Esophagus squamous epithelium (tissue), 5 donors: ENCODE measurements around the gene SPRYD3. TPM values are rescaled to one million over a fixed set of nuclear protein-coding genes. Genes with fewer than 3 reads are reported as not detected.

Experiments used
- DNase-seq: peaks from one replicate; lab custom pipeline; 2025; lab: John Stamatoyannopoulos, UW
- H3K27ac ChIP-seq, 4 donors: fragments of 200-600 bp; sonication (generic); one replicate each; pipeline ENCODE4 v1.5.1; 2016 to 2019; ENCODE audit warnings: mild to moderate bottlenecking in 1 of 4
- H3K27me3 ChIP-seq, 4 donors: fragments of 200-600 bp; sonication (generic); 1 replicate in 3 of 4; 2 replicates in 1 of 4; pipeline versions ENCODE4 v1.5.1 to v1.6.0; 2017 to 2021; ENCODE audit warnings: antibody characterized with exemption in 1 of 4
- H3K36me3 ChIP-seq, 3 donors: fragments of 200-600 bp; sonication (generic); one replicate each; pipeline ENCODE4 v1.5.1; 2016 to 2019
- H3K4me1 ChIP-seq, 3 donors: fragments of 200-600 bp; sonication (generic); one replicate each; pipeline ENCODE4 v1.5.1; 2017 to 2019
- H3K4me3 ChIP-seq, 4 donors: fragments of 200-600 bp; sonication (generic); 1 replicate in 3 of 4; 2 replicates in 1 of 4; pipeline ENCODE4 v1.5.1; 2016 to 2019; ENCODE audit warnings: mild to moderate bottlenecking in 2 of 4, moderate library complexity in 1 of 4
- H3K9me3 ChIP-seq, 3 donors: fragments of 200-600 bp; sonication (generic); one replicate each; pipeline ENCODE4 v1.5.1; 2016 to 2019
- CTCF ChIP-seq, 6 experiments: fragments of 450-650 bp in 4 of 6; fragments of 200-600 bp in 2 of 6; sonication (generic) in 2 of 6; IDR thresholded peaks; one replicate each; pipeline ENCODE4 v1.5.1; 2016 to 2019; ENCODE audit warnings: antibody characterized with exemption in 6 of 6, mild to moderate bottlenecking in 4 of 6, moderate library complexity in 4 of 6
- POLR2A ChIP-seq, 4 donors: fragments of 450-650 bp; IDR thresholded peaks; one replicate each; pipeline ENCODE4 v1.6.1; 2017; ENCODE audit warnings: antibody characterized with exemption in 4 of 4, mild to moderate bottlenecking in 4 of 4, moderate library complexity in 3 of 4
- WGBS, 2 donors: methylation state at CpG; one replicate each; pipeline ENCODE4 v1.1.5; 2018; 5-methylcytosine and 5-hydroxymethylcytosine counted together
- intact Hi-C: fragments of 100-400 bp; cut with DNase I; formaldehyde crosslinking; loops from one replicate; pipeline ENCODE4 v1.15.0; 2022
- small RNA-seq, 4 donors: library from RNA; depleted of rRNA; stranded (forward); fragments of <200 nt; gene quantifications; one replicate each; pipeline ENCODE3, GENCODE V24; 2016
- total RNA-seq, 4 donors: library from RNA; depleted of rRNA; stranded (reverse); fragments of >200 nt; gene quantifications; one replicate each; pipeline ENCODE4 v1.1.0, GENCODE V29; 2016
- donor health status: DM: yes; HTN: yes; CAD: no.

Gene SPRYD3
- total RNA-seq, 4 donors from 2014 or later, result 28.2 to 41.4 (median 29.2) TPM

GRCh38 chr12:53025250-53025649 lies 53.9 kb downstream of the SPRYD3 start:
- H3K9me3 ChIP-seq, result no peaks in the 10 kb centered on the region
- H3K4me1 ChIP-seq, result no peaks in the 10 kb centered on the region
- TF ChIP-seq CTCF (IDR thresholded peaks at IDR 0.05), result no peak
- TF ChIP-seq POLR2A (IDR thresholded peaks at IDR 0.05), result no peak
- H3K27ac ChIP-seq, result no peak overlapping the region
- intact Hi-C loops, result no loop called here
- 75 to 85% methylated on average over 3 of the region's 3 CpGs for WGBS, 2 donors
- peaks cover 37 to 97% (median 78%) of the 10 kb centered on the region in 3 donors for H3K36me3 ChIP-seq
- H3K27me3 ChIP-seq, result no peaks in the 10 kb centered on the region
- H3K4me3 ChIP-seq, result no peak overlapping the region
- no peak for DNase-seq

GRCh38 chr12:53014709-53015108 lies 64.5 kb downstream of the SPRYD3 start:
- no peak overlapping the region for H3K4me3 ChIP-seq
- DNase-seq, result no peak
- H3K9me3 ChIP-seq, result no peaks in the 10 kb centered on the region
- H3K27me3 ChIP-seq, result no peaks in the 10 kb centered on the region
- no peak overlapping the region for H3K27ac ChIP-seq
- peaks cover 2 to 75% (median 21%) of the 10 kb centered on the region in 3 donors for H3K36me3 ChIP-seq
- H3K4me1 ChIP-seq, result peaks cover 0 to 50% (median 11%) of the 10 kb centered on the region in 3 donors
- TF ChIP-seq CTCF (IDR thresholded peaks at IDR 0.05) (no peak), POLR2A (IDR thresholded peaks at IDR 0.05) (no peak)
- WGBS, 2 donors, result 69 to 75% methylated on average over 2 of the region's 2 CpGs
- intact Hi-C loops, result no loop called here

Small RNAs within 50 kb of the gene (small RNA-seq; reads per million reads assigned to genes)
- 0 to 0.15 (median 0) reads per million in 4 donors for gene MIR6757

Other genes starting within 250 kb of the SPRYD3 start
- gene KRT79, start 245.1 kb downstream of the SPRYD3 start, total RNA-seq, result 1 to 10 TPM in 1 of 4 donors, not detected in 3; 1.8 TPM
- gene KRT78, start 230.4 kb downstream of the SPRYD3 start, total RNA-seq, result 100 to 1,000 TPM; 194 to 481 (median 307) TPM
- gene KRT8, start 174.3 kb downstream of the SPRYD3 start, total RNA-seq, result 10 to 100 TPM; 27.2 to 50.2 (median 38.2) TPM
- gene KRT18, start 130.3 kb downstream of the SPRYD3 start, total RNA-seq, result 100 to 1,000 TPM; 141 to 169 (median 153) TPM
- 100 to 1,000 TPM; 225 to 571 (median 372) TPM for gene EIF4B, start 72.9 kb downstream of the SPRYD3 start, total RNA-seq
- 10 to 100 TPM; 10.8 to 82.0 (median 20.8) TPM for gene TNS2, start 29.3 kb downstream of the SPRYD3 start, total RNA-seq
- gene IGFBP6, start 18.3 kb upstream of the SPRYD3 start, total RNA-seq, result 100 to 1,000 TPM in 2 of 4 donors, 10 to 100 TPM in 2; 34.5 to 506 (median 94.0) TPM
- gene SOAT2, start 24.1 kb upstream of the SPRYD3 start, total RNA-seq, result not detected
- gene ZNF740, start 101.3 kb upstream of the SPRYD3 start, total RNA-seq, result 10 to 100 TPM in 2 of 4 donors, 1 to 10 TPM in 2; 6.9 to 21.2 (median 9.8) TPM
- gene CSAD, start 101.5 kb upstream of the SPRYD3 start, total RNA-seq, result 10 to 100 TPM; 11.4 to 30.5 (median 15.7) TPM
- 1 to 10 TPM; 4.2 to 7.2 (median 5.9) TPM for gene ITGB7, start 127.9 kb upstream of the SPRYD3 start, total RNA-seq
- 100 to 1,000 TPM in 3 of 4 donors, 10 to 100 TPM in 1; 98.0 to 171 (median 125) TPM for gene RARG, start 152.8 kb upstream of the SPRYD3 start, total RNA-seq
- 10 to 100 TPM; 32.2 to 85.6 (median 48.0) TPM for gene ESPL1, start 188.9 kb upstream of the SPRYD3 start, total RNA-seq
- 100 to 1,000 TPM; 203 to 638 (median 324) TPM for gene PFDN5, start 216.2 kb upstream of the SPRYD3 start, total RNA-seq
- gene MYG1, start 220.3 kb upstream of the SPRYD3 start, total RNA-seq, result 10 to 100 TPM; 25.2 to 33.2 (median 28.3) TPM
- 10 to 100 TPM; 29.4 to 33.9 (median 30.0) TPM for gene AAAS, start 242.2 kb upstream of the SPRYD3 start, total RNA-seq